ENCODE results near the gene STOM.

DNA sequence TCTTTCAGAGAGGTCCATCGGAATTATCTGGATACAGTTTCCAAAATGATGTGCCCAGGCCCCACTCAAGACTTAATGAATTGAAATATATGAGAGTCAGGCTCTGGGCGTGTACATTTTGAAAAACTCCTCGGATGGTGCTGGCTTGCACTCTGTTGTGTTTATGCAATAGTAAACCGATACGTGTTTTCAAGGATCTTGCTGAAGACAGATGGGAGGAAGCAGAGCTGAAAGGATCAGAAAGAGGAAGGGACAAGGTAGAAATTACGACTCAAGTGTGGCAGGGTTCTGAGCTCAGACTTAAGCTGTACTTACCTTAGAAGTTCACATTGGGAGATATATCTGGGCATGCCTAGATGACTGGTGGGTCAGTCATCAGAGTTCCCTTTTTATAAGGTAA, 13.7 kb upstream of the STOM start:
- TF ChIP-seq SP1 (IDR thresholded peaks at IDR 0.05) (no peak), FOXA1 (IDR thresholded peaks at IDR 0.05) (no peak)

All from HEK293T (cell line).